Endothelial cell of umbilical vein (primary cell): ENCODE measurements around the gene SYDE2. TPM values are rescaled to one million over a fixed set of nuclear protein-coding genes. Genes with fewer than 3 reads are reported as not detected.
A peak's percentile ranks its signal among the peaks of the same experiment; 100 is the strongest.

ENCODE experiments used
- BruUV-seq: library from RNA; stranded (reverse); fragments of 400-500 nt; replicated peaks from 2 replicates; lab custom pipeline; 2021; lab: Mats Ljungman, UMichigan
- CTCF ChIA-PET: fragments of 300-600, 350-600 bp; sonication (Branson Sonifier 250); formaldehyde crosslinking; loops from one replicate; lab custom pipeline; 2021; ENCODE audit warnings: antibody characterized with exemption, inconsistent platforms; lab: Charles Lee
- POLR2A ChIA-PET: fragments of 300-600, 350-600 bp; sonication (Branson Sonifier 250); formaldehyde crosslinking; loops from one replicate; lab custom pipeline; 2021; ENCODE audit warnings: antibody characterized with exemption, inconsistent platforms; lab: Charles Lee
- DNase-seq: peaks from one replicate; pipeline ENCODE4 v3.0.0-alpha.2; 2011; ENCODE audit warnings: low read depth, low spot score
- FAIRE-seq: peaks from 2 replicates; lab custom pipeline; 2011; peaks lifted over from hg19 to GRCh38; lab: Jason Lieb, UNC
- H2AFZ ChIP-seq: 2 replicates; pipeline ENCODE4 v1.6.0; 2012; ENCODE audit warnings: low read depth, low read length, control low read depth, inconsistent platforms
- H3K27ac ChIP-seq: 2 replicates; pipeline ENCODE4 v1.5.1; 2011; ENCODE audit warnings: low read depth, mild to moderate bottlenecking, control low read depth, low read length, moderate library complexity; ENCODE audit not compliant: insufficient read depth
- H3K27me3 ChIP-seq, 2 experiments: 2 replicates each; pipeline versions ENCODE4 v1.6.0 to v1.6.1; 2011; ENCODE audit warnings: low read length in 2 of 2, mixed read lengths in 1 of 2; ENCODE audit not compliant: control insufficient read depth in 2 of 2, insufficient read depth in 2 of 2
- H3K36me3 ChIP-seq, 2 experiments: 2 replicates in 1 of 2; 3 replicates in 1 of 2; pipeline ENCODE4 v1.5.1; 2011; ENCODE audit warnings: low read length in 2 of 2, mild to moderate bottlenecking in 1 of 2, moderate library complexity in 1 of 2; ENCODE audit not compliant: control insufficient read depth in 2 of 2, insufficient read depth in 2 of 2; ENCODE audit errors: extremely low read depth in 1 of 2
- H3K4me1 ChIP-seq: 3 replicates; pipeline ENCODE4 v1.5.1; 2011; ENCODE audit warnings: mild to moderate bottlenecking, low read length; ENCODE audit not compliant: control insufficient read depth, insufficient read depth; ENCODE audit errors: extremely low read depth
- H3K4me2 ChIP-seq: 2 replicates; pipeline ENCODE4 v1.6.1; 2011; ENCODE audit warnings: low read length, control low read depth, mixed read lengths; ENCODE audit not compliant: insufficient read depth
- H3K4me3 ChIP-seq, 3 experiments: fragments of 200-600 bp in 1 of 3; sonication (generic), shearing (Covaris generic) in 1 of 3; replicated peaks in 1 of 3; 2 replicates each; pipeline ENCODE4 v1.5.1; 2011 to 2016; ENCODE audit warnings: control low read depth in 3 of 3, low read length in 3 of 3, mild to moderate bottlenecking in 2 of 3, inconsistent platforms in 1 of 3, low read depth in 1 of 3, moderate library complexity in 1 of 3; ENCODE audit not compliant: insufficient read depth in 1 of 3
- H3K79me2 ChIP-seq: 2 replicates; pipeline ENCODE4 v1.6.0; 2012; ENCODE audit warnings: low read length, inconsistent platforms; ENCODE audit not compliant: control insufficient read depth, insufficient read depth
- H3K9ac ChIP-seq: replicated peaks from 2 replicates; pipeline ENCODE3; 2011; ENCODE audit warnings: low read length, control low read depth; ENCODE audit not compliant: insufficient read depth; ENCODE audit errors: extremely low read depth
- H3K9me1 ChIP-seq: replicated peaks from 3 replicates; pipeline ENCODE4 v1.6.0; 2011; ENCODE audit warnings: mild to moderate bottlenecking, low read length; ENCODE audit not compliant: control insufficient read depth, insufficient read depth; ENCODE audit errors: extremely low read depth
- H3K9me3 ChIP-seq: replicated peaks from 2 replicates; pipeline ENCODE4 v1.5.1; 2012; ENCODE audit warnings: low read length, inconsistent platforms; ENCODE audit not compliant: control insufficient read depth, insufficient read depth
- H4K20me1 ChIP-seq: replicated peaks from 2 replicates; pipeline ENCODE3; 2011; ENCODE audit warnings: mild to moderate bottlenecking, low read length; ENCODE audit not compliant: control insufficient read depth, insufficient read depth; ENCODE audit errors: extremely low read depth
- CTCF ChIP-seq, 2 donors: IDR thresholded peaks; 1 replicate in 1 of 2; 2 replicates in 1 of 2; pipeline ENCODE4 v1.5.1; 2011; ENCODE audit warnings: low read length in 2 of 2, mild to moderate bottlenecking in 2 of 2, moderate library complexity in 2 of 2, control low read depth in 1 of 2, inconsistent platforms in 1 of 2, low read depth in 1 of 2; ENCODE audit not compliant: insufficient read depth in 1 of 2; ENCODE audit errors: extremely low read depth in 1 of 2
- EZH2 ChIP-seq: IDR thresholded peaks from 2 replicates; pipeline ENCODE4 v1.6.1; 2012; ENCODE audit warnings: borderline replicate concordance, low read depth, mild to moderate bottlenecking, moderate library complexity, low read length, inconsistent platforms; ENCODE audit not compliant: severe bottlenecking
- FOS ChIP-seq: IDR thresholded peaks from 2 replicates; pipeline ENCODE4 v1.6.1; 2011; ENCODE audit warnings: mild to moderate bottlenecking, low read length, moderate library complexity, borderline replicate concordance; ENCODE audit not compliant: insufficient read depth
- GATA2 ChIP-seq: IDR thresholded peaks from 2 replicates; pipeline ENCODE4 v1.7.0; 2011; ENCODE audit warnings: low read depth, mild to moderate bottlenecking, moderate library complexity, mixed read lengths, low read length; ENCODE audit not compliant: insufficient read length, insufficient read depth
- JUN ChIP-seq: IDR thresholded peaks from 2 replicates; pipeline ENCODE4 v1.6.1; 2011; ENCODE audit warnings: borderline replicate concordance, low read depth; ENCODE audit not compliant: insufficient read length, insufficient read depth
- MAX ChIP-seq: IDR thresholded peaks from 2 replicates; pipeline ENCODE4 v1.6.1; 2011; ENCODE audit not compliant: insufficient read depth, insufficient read length
- MYC ChIP-seq: IDR thresholded peaks from one replicate; pipeline ENCODE4 v1.6.1; 2011; ENCODE audit warnings: mild to moderate bottlenecking, low read depth, low read length
- POLR2A ChIP-seq: IDR thresholded peaks from 2 replicates; pipeline ENCODE4 v1.6.1; 2012; ENCODE audit warnings: low read depth, mild to moderate bottlenecking, control low read depth, low read length
- POLR2AphosphoS5 ChIP-seq: IDR thresholded peaks from 2 replicates; pipeline ENCODE4 v1.6.1; 2012; ENCODE audit warnings: low read depth, mild to moderate bottlenecking, control low read depth, low read length, moderate library complexity; ENCODE audit not compliant: insufficient read depth
- dilution Hi-C: fragments of 300-500 bp; cut with MboI; formaldehyde crosslinking; loops from one replicate; pipeline ENCODE4 v1.15.0; 2019; ENCODE audit warnings: low sequenced_read_pairs; ENCODE audit not compliant: extremely low pct_ligation_motif_present
- intact Hi-C: fragments of 100-400 bp; cut with micrococcal nuclease; formaldehyde crosslinking; loops from one replicate; pipeline ENCODE4 v1.10.0; 2022
- polyA plus RNA-seq, 4 experiments: library from polyadenylated mRNA; depleted of rRNA in 3 of 4; stranded (reverse) in 3 of 4; unstranded in 1 of 4; fragments of >200 nt; gene quantifications; 2 replicates each; pipeline versions ENCODE4 v1.2.1 to v1.2.3, GENCODE V29; 2011 to 2012; ENCODE audit warnings: missing spikeins in 1 of 4
- total RNA-seq: library from RNA; stranded (reverse); gene quantifications from 2 replicates; pipeline ENCODE4 v1.2.3, GENCODE V29; 2021

SYDE2 gene
- total and polyA plus RNA-seq, 2 donors (not counting 3 experiments of a cell fraction or from before 2014, with no cell fraction given) = 0.52 to 3.1 TPM

- Histone ChIP-seq H4K20me1 (no peaks in the 10 kb centered on the region), H3K9ac (no peak overlapping the region), H3K79me2 (no peaks in the 10 kb centered on the region), H3K27ac (no peak overlapping the region), H3K4me2 (no peak overlapping the region), H3K9me1 (no peaks in the 10 kb centered on the region), H2AFZ (no peak overlapping the region), H3K36me3 (no peaks in the 10 kb centered on the region), H3K4me1 (no peaks in the 10 kb centered on the region), H3K27me3 (peaks cover 3 to 9% of the 10 kb centered on the region in 2 experiments), H3K4me3 (no peak overlapping the region), H3K9me3 (no peaks in the 10 kb centered on the region)
- dilution Hi-C loops = no loop called here
- FAIRE-seq = no peak
- intact Hi-C loops = no loop called here
- DNase-seq = no peak
- ChIA-PET POLR2A (no interaction called here), CTCF (interaction anchor here (1.3 to 3.0 kb wide), 5 partner anchors 10 to 285 kb away, joined by 7 to 14 read pairs (median 9); no protein-coding TSS in a partner anchor)
- no TSS peak for BruUV-seq
- TF ChIP-seq CTCF (IDR thresholded peaks at IDR 0.05; ENCODE audit: extremely low read depth in 1 of 2, insufficient read depth in 1 of 2, low read depth in 1 of 2, low read length in 2 of 2) (peak; percentile 15 to 31), MYC (no peak)
Observed at GRCh38 chr1:85230305-85230977, 29.6 kb upstream of the SYDE2 start.

DNA sequence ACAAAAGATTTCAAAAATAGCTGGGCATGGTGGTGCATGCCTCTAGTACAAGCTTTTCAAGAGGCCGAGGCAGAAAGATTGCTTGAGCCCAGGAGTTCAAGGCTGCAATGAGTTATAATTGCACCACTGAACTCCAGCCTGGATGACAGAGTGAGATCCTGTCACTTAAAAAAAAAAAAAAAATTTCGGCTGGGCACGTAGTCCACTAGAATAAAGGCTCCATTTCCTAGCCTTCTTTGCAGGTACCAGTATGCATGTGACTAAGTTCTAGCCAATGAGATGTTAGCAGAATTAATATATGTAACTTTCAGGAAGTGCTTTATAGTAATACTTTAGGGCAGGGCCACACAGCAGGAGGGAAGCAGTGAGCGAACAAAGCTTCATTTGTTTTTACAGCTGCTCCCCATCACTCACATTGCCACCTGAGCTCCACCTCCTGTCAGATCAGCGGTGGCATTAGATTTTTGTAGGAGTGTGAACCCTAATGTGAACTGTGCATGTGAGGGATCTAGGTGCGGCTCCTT is 28.8 kb upstream of the SYDE2 start:
- H3K79me2 ChIP-seq = no peaks in the 10 kb centered on the region
- no peak for TF ChIP-seq POLR2A
- no peak for TF ChIP-seq JUN
- no peak for TF ChIP-seq EZH2
- TF ChIP-seq MYC = no peak
- no peak for TF ChIP-seq FOS
- TF ChIP-seq POLR2AphosphoS5 = no peak
- TF ChIP-seq GATA2 = no peak
- TF ChIP-seq MAX = no peak
- no peak overlapping the region for H3K4me2 ChIP-seq
- dilution Hi-C loops (no loop called here), intact Hi-C loops (no loop called here)
- no peak overlapping the region for H3K27ac ChIP-seq
- no peak overlapping the region for H3K9ac ChIP-seq
- no peak overlapping the region for H2AFZ ChIP-seq
- H3K4me3 ChIP-seq = no peak overlapping the region
- no peaks in the 10 kb centered on the region for H3K36me3 ChIP-seq
- H3K4me1 ChIP-seq = no peaks in the 10 kb centered on the region
- BruUV-seq = no TSS peak
- peaks cover 5 to 17% of the 10 kb centered on the region in 2 experiments for H3K27me3 ChIP-seq
- H3K9me1 ChIP-seq = no peaks in the 10 kb centered on the region
- H4K20me1 ChIP-seq = no peaks in the 10 kb centered on the region
- DNase-seq (no peak), FAIRE-seq (no peak)
- ChIA-PET CTCF (interaction anchor here (1.0 to 3.0 kb wide), 6 partner anchors 10 to 285 kb away, joined by 5 to 14 read pairs (median 8); no protein-coding TSS in a partner anchor), POLR2A (no interaction called here)
- no peaks in the 10 kb centered on the region for H3K9me3 ChIP-seq
